Activated gamma-delta T cell treated with Interleukin-2 at 50 U/mL for 16 hours (primary cell): ENCODE data around the gene FMO3.

Source experiments
- DNase-seq: peaks from one replicate; pipeline ENCODE4 v3.0.0-alpha.2; 2020

FMO3 gene

DNA sequence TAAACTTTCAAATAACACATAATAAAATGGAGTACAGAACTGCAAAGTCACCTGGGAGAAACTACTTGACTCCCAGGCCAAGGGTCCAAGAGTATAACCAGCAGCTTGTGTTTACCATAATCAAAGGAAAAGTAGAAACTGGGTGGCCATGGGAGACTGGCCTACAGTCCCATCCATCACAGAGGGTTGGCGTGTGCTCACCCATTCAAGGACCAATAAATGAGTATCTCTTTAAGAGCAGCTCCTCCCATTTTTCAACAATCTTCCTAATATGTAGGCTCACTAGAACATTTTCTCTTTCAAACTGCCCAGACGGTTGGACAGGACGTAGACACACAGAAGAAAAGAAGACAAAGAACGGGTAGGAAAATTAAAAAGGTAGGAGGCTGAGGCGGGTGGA, at the start of gene FMO3:
FMO3 (plus strand) TSS at position 302 of the 400 bp plus-strand sequence. CDS start 1,754 bp downstream, outside the sequence.
- no peak for DNase-seq

DNA sequence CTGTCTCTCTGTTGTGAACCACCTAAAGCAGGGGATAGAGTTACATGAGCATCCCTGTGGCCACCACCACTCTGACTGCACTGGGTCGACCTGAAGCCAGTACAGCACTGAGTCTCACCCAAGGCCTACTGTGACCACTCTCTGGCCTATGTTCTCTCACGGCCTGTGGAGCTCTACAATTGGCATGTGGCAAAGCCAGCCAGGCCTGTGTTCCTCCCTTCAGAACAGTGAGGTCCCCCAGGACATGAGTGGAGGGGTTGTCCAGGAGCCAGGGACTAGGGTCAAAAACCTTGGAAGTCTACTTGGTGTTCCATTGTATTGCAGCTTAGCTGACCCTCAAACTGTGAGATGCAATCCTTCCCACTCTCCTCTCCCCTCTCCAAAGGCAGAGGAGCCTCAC, 42.7 kb upstream of the FMO3 start:
- no peak for DNase-seq

DNA sequence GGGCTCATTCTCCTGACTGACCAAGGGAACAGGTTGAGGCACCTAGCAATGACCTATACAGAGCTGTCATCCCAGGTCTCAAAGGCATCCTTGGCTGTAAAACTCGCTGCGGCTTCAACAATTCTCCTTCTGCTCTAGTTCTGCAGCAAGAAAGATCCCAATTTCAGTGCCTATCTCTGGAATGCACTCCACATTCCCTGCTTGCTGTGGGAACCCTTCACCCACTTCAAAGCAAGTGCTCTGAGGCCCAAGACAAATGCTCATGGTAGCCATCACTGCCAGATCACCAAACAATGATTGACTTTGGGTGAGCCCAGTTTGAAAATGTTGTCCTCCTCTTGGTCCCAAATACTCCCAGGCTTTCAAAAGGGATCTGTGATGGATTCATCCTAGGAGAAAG, 37.7 kb upstream of the FMO3 start:
- no peak for DNase-seq

DNA sequence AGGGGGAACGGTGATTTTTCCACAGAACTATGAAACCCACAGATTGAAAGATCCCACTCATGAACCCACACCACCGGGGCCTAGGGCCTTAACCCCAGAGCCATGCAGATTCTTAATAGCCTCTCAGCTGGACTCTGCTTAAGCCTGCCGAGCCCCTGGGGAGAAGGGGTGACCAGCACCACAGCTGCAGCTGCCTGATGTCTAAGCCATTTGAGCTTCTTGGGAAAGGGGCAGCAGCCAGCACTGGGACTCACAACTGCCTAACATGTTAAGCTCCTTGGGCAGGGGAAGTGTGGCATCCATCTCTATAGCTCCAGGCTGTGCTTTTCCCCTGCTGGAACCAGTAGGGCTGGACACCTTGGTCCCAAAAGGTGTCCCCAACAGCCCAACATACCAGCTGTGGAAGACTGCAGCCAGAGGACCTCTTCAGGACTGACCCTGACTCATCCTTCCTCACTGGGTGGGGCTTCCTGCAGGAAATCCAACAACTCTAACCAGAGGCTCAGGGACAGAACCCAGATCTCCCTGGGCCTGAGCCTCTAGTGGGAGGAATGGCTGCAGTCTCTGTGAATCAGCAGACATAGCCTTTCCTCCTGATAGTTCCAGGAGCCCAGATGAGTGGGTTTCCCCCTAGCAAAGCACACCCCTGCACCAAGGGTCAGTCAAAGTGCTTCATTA, 34.6 kb upstream of the FMO3 start:
- no peak for DNase-seq

DNA sequence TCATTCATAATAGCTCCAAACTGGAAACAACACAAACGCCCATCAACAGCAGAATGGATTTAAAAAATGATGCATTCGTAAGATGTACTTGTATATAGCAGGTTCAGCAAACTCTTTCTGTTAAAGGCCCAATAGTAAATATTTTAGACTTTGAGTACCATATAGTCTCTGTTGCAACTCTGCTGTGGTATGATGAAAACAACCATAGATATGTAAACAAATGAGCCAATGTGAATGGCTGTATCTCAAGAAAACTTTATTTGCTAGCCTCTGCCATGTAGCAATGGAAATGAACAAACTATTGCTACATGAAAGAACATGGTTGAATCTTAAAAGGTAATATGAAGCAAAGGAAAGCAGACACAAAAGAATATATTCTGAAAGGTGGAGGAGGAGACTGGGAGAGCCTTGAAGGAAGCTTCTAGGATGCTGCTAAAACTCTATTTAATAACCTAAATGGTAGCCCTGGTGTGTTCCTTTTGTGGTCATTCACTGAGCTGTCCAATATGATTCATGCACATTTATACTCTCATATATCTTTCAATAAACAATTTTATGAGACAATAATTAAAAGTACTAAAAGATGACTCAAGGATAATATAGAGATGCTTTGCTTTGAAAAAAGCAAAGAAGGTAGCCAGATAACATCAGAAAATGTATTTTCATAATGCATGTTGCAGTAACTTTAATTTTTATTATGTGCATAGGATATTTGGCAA, 29.1 kb upstream of the FMO3 start:
- no peak for DNase-seq

DNA sequence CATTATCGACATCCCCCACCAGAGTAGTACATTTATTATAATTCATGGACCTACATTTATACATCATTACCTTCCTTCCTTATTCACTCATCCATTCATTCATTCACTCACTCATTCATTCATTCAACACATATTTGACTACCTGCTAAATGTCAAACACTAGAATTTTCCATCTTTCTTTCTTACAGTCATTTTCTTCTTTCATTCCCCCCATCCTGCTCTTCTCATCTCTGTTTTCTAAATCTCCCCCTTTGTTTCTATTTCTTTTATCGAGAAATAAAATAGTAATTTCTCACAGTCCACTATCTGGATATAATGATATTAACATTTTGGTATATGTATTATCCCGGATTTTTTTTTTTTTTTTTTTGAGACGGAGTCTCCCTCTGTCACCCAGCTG, 27.8 kb upstream of the FMO3 start:
- DNase-seq = no peak

DNA sequence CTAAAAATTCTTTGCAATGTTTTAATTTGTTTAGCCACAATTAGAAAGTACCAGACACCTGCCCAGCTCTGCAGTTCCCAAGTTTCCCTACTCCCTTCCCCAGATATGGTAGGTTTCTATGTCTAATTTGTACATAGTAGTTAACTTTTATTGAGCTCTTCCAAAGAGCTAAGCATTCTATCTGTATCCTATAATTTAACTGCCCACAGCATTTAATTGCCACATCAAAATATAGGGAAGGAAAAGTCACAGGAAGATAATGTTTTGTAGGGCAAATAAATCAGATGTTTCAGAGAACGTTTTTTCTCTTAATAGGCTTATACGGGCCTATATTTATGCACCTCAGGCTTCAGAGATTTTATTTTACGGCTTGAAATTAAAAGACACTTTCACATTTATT, 15.7 kb upstream of the FMO3 start:
- no peak for DNase-seq

DNA sequence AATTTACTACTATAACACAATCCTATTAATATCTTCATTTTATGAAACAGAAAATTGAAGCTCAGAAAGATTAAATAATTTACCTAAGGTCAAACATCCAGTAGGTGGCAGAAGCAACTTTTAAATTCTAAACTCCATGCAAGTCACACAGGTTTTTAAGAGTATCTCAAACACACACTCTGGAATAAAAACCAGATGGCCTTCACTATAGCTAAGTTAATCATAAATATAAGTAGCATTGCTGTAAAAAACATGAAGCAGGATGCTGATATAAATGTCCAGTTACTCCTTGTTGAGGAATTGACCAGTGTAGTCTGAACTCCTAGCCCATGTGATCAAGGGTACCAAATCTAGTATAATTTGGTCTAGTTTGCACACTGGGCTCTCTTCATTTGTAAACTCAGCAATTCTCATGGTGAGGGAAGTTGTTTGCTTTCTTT, 9.4 kb upstream of the FMO3 start:
- no peak for DNase-seq

DNA sequence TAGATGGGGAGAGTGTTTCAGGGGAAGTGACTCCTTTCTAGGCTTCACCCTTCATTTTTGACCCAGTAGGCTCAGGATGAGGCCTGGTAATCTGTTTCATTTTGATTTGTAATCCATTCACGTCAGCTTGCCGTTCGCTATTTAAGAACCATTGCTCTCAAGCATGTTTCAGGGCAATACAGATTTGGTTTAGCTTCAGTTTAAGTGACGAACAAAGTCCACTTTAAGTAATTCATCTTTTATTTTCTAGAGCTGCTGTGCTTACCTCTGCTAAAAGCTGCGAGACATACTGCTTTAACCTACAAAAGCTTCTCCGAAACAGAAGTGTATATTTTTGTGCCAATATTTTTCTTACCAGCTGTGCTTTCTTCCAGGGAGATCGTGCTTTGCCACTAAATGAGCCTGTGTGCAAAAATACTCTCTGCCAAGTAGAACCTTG, 8.9 kb upstream of the FMO3 start:
- no peak for DNase-seq

DNA sequence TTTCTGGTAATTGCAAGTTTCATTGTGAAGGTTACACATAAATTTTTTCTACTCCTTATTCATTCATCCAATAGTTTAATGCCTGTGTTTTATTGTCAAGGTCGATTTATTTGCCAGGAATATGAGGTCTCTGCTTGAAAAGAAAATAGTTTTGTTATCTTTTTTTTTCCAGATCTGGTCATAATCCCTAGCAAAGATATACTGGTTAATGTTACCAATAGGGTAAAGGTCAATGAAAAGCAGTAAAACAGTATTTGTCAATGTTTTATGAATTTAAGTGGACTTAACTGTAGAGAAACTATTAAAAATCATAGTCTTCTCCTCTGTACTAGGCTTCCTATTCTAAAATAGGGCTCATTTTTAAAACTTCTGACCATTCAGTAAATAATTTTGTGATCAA, 8.1 kb upstream of the FMO3 start:
- no peak for DNase-seq

DNA sequence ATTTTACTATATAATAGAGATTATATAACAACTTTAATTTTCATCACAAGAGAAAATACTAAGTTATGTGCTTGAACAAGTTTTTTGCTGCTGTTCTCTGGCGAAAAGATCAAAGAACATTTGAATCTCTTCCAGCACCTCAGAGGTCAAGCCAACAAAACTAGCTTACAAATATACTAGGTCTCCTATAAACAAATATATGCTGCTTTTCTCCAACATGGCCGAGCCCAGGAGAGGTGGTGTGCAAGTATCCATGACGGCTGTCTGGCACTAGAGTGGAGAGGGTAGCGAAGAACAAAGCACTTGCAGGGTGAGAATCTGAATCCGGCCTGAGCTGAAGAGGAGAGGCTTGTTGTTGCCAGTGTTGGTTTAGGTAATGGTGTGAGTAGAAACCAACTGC, 7.5 kb upstream of the FMO3 start:
- DNase-seq = no peak

DNA sequence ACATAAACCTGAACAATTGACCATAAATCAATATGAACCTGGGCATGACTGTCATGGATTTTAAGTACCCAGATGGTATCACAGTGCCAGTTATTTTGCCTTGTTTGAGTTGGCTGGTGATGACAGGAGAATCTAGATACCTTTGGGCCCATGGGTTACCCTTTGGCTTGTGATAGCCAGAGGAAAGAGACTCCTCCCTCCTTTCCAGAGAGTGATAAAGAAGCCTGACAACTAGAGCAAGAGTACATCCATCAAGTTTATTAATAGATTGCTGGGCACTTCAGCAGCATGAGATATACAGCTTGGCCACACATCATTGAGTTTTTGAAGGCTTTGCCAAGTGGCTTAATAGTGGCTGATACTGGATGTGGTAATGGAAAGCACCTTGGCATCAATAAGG, 6.6 kb upstream of the FMO3 start:
- DNase-seq = no peak

DNA sequence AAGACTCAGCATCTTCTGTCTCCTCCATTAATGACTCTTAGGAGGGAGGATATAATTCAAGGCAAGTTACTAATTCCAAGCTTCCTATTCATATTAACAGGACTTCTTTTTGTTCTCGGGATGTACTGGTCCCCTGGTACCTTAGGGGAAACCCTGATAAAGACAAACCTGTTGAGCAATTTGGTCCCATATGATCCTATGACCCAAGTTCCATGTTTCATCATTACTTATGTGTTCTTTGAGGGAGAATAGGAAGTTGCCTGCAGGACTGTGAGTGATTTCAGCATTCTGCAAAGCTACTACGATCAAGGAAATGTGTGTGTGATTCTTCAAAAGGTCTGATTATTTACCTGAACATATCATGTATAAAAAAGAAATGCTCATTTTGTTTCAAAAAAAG, 5.8 kb upstream of the FMO3 start:
- DNase-seq = no peak

DNA sequence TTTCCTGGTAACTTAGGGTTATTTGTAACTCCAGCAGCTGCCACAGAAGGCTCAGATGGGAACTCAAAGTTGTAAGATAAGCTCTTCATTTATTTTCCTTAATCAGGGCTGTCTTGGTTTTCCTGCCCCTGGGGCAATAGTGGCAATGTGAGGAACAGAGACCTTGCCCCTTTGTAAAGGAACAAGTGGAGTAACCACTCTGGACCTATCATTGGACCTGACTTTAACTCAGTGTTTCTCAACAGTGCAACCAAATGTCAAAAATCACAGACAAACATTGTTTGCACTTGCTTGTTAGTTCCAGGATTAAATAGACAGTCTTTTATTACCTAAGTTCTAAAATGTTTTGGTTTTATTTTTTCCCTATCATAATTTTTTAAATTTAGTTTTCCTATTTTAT, 2.8 kb upstream of the FMO3 start:
- DNase-seq = no peak

DNA sequence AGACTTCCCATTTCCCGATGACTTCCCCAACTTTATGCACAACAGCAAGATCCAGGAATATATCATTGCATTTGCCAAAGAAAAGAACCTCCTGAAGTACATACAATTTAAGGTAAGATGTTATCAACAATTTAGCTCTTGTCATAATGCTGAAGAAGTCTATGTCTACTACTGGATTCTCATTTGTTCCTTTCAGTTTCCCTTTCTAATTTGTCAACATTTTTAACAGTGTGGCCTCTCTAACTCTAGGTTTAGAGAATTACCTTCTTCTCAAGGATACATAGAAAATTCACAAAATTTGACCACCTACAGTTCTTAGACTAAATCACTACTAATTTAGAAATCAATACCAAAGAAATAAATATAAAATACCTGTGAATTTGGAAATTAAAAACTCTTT, 13.2 kb downstream of the FMO3 start:
- DNase-seq = no peak

DNA sequence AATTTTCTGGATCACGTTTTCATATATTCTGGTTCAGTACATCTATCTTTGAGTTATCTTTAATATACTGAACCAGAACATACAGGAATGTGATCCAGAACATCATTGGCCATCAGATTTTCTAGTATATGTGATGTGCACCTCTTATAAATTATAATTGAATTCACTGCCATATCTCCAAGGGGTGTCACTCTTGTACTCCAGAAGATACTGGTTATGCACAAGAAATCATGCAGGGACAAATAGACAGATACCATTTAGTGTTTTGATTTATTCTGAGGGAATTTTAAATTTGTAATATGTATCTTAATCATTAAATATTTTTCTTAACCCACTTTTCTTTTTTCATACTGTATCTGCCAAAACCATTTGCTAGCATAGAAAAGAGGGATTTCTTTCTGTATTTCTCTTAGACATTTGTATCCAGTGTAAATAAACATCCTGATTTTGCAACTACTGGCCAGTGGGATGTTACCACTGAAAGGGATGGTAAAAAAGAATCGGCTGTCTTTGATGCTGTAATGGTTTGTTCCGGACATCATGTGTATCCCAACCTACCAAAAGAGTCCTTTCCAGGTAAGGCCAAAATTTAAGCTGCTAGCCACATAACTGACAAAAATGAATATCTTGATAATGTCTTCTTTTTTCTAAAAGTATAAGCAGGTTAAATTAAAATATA, 16.7 kb downstream of the FMO3 start:
- no peak for DNase-seq

DNA sequence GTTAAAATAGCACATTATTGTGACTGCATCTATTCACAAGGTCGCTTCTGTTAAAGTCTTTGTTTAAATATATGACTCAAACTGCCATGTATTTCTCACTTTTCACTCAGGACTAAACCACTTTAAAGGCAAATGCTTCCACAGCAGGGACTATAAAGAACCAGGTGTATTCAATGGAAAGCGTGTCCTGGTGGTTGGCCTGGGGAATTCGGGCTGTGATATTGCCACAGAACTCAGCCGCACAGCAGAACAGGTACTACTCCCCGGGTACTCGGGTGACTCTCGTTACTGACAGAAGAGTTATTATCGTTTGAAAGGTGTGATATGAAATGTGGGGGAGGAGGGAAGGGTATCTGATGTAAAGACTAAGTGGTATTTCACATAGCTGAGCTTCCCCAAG, 17.3 kb downstream of the FMO3 start:
- DNase-seq = no peak

DNA sequence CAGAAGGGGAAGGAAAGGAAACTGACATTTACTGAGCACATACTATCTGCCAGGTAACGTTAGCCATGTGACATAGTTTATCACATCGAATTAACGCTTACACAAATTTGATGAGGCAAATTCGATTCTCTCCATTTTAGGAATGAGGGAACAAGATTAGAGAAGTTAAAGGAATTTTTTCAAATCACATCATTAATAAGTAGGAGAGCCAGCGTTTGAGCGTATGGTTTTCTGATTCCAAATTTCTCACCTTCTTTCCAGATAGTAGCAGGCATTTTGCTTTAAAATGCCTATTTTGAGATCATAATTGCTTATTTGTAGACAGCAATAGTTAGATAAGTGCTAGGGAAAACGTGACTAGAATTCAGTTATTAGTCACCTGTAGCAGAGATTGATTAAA, 19.3 kb downstream of the FMO3 start:
- no peak for DNase-seq

DNA sequence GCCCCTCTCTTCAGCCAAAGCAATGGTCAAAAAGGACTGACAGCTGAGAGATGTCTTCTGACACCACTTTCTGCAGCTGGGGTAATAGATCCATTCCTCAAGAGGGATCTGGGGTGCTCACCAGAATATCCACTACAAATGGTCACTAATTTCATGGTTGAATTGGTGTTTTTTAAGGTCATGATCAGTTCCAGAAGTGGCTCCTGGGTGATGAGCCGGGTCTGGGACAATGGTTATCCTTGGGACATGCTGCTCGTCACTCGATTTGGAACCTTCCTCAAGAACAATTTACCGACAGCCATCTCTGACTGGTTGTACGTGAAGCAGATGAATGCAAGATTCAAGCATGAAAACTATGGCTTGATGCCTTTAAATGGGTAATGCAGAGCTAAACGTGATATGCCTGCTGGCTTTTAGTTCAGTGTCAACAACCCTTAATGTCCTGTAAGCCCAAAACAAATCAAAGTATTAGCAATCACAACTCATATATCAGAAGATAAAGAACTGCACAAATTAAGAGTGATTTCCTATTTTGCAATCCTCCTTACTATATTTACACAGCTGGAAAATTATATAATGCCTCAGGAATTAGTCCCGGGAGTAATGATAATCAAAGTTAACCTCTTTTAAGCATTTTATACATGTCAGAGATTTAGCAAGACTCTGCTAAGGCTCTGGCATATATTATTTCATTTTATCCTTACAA, 20.1 kb downstream of the FMO3 start:
- DNase-seq = no peak

DNA sequence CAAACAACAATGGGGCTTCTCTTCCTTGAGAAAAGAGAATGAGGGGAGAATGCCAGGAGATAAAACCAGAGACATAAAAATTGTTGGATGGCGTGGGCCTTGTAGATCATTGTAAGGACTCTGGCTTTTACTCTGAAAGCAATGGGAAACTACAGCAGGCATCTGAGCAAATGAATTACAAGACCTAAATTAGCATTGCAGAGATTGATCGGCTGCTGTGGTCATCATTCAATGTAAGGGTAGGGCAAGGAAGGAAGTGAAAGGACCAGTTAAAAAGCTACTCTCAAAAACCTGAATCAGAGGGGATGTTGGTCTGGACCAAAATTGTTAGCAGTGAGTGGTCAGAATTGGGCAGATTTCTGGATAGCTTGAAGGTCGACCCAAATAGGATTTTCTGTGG, 21.4 kb downstream of the FMO3 start:
- no peak for DNase-seq

DNA sequence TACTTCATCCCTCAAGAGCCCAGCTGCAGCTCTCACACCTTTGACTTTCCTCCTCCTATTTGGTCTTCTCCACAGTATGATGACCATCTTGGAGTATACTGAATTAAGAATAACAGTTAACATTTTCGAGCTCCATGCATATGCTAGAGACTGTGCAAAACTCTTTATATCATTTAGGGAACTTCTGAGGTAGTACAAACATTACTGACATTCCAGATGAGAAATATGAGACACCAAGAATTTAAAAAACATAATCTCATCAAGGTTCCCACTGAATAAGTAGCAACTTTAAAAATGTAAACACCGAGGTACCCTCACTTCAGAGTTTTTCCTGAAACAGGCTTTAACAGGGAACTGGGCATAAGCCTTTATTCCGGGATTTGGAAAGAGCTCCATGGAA, 22.7 kb downstream of the FMO3 start:
- DNase-seq = no peak

DNA sequence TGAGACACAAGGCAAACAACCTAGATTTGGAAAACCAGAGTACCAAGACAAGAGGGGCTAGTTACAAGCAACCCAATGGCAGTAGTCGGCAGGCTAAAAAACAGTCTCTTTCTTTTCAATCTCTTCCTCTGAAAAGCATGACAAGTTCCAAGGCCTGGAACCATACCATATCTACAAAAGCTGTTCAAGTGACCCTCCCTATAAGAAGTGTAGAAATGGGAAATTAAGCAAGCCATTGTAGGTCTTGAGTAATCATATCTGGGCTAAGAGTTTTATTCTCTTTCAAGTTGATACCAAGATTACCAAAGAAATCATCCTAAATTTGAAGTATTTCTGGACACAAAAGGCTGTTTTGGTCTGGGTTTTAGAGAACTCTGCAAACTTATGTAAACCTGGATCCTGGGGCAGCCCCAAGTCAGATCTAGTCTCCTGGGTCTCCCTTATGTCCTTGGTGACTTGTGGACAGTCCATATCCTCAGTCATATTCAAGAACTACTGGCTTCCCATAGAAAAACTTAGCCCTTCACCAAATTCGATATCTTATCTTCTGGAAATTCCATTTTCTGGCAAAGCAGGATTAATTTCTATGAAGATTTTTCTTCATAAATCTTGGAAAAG, 24.7 kb downstream of the FMO3 start:
- no peak for DNase-seq

DNA sequence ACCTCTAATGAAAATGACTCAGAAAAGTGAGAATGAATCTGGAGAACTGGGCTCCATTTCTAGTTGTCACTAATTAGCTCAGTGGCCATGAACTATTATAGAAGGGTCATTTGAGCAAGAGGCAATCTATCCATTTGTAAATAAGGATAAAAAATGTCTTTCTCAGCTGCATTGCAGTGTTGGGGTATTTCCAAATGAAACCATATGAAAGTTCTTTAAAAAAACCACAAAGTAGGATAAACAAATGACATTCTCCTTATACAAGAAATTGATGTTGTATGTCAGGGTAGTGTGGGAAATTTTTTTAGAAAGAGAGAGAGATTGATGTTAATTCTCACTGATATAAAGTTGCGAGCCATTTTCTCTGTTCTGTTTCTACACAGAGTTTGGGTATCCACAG, 26.0 kb downstream of the FMO3 start:
- DNase-seq = no peak
